H1 (cell line): Measurements from ENCODE around the gene ATCAY.

Source experiments
- EZH2 ChIP-seq: fragments of 200-600 bp; sonication (generic); IDR thresholded peaks from 2 replicates; pipeline ENCODE4 v1.7.1; 2012; ENCODE audit warnings: low read depth, mild to moderate bottlenecking, moderate library complexity, low read length, inconsistent platforms; ENCODE audit not compliant: severe bottlenecking
- GABPA ChIP-seq: IDR thresholded peaks from 2 replicates; pipeline ENCODE4 v1.6.1; 2011; ENCODE audit warnings: mild to moderate bottlenecking, low read length, moderate library complexity, borderline replicate concordance; ENCODE audit not compliant: insufficient read depth
- HDAC6 ChIP-seq: IDR thresholded peaks from one replicate; pipeline ENCODE4 v1.7.1; 2012; ENCODE audit warnings: low read depth, mild to moderate bottlenecking, inconsistent platforms, low read length, moderate library complexity
- JUND ChIP-seq: IDR thresholded peaks from 2 replicates; pipeline ENCODE4 v1.6.1; 2011; ENCODE audit warnings: mild to moderate bottlenecking, improper control_type of control experiment, low read length
- PHF8 ChIP-seq: fragments of 200-600 bp; sonication (generic); conservative IDR thresholded peaks from 2 replicates; pipeline ENCODE4 v1.7.1; 2012; ENCODE audit warnings: low read depth, mild to moderate bottlenecking, inconsistent platforms, low read length, moderate library complexity
- POLR2A ChIP-seq, 2 experiments: IDR thresholded peaks; 1 replicate in 1 of 2; 2 replicates in 1 of 2; pipeline ENCODE4 v1.6.1; 2011; ENCODE audit warnings: low read depth in 2 of 2, low read length in 2 of 2, mild to moderate bottlenecking in 2 of 2; ENCODE audit errors: control extremely low read depth in 1 of 2
- POLR2AphosphoS5 ChIP-seq: IDR thresholded peaks from 2 replicates; pipeline ENCODE4 v1.6.1; 2011; ENCODE audit warnings: low read depth, low read length
- RAD21 ChIP-seq, 2 experiments: IDR thresholded peaks in 1 of 2; conservative IDR thresholded peaks in 1 of 2; 2 replicates each; pipeline ENCODE4 v1.6.1; 2011; ENCODE audit warnings: low read depth in 2 of 2, low read length in 2 of 2, improper control_type of control experiment in 1 of 2, inconsistent platforms in 1 of 2, mild to moderate bottlenecking in 1 of 2, moderate library complexity in 1 of 2
- RFX5 ChIP-seq: IDR thresholded peaks from 2 replicates; pipeline ENCODE4 v1.6.1; 2011; ENCODE audit warnings: low read depth, low read length, improper control_type of control experiment, borderline replicate concordance
- USF2 ChIP-seq: IDR thresholded peaks from 2 replicates; pipeline ENCODE4 v1.6.1; 2011; ENCODE audit warnings: low read length, improper control_type of control experiment
- TF ChIP-seq, protein P1 (sequence below), 3 experiments: IDR thresholded peaks; 1 replicate in 2 of 3; 2 replicates in 1 of 3; pipeline versions ENCODE4 v1.5.1 to v1.6.1; 2011; ENCODE audit warnings: low read length in 3 of 3, mild to moderate bottlenecking in 3 of 3, inconsistent platforms in 2 of 3, low read depth in 1 of 3, moderate library complexity in 1 of 3; ENCODE audit not compliant: insufficient read depth in 1 of 3; ENCODE audit errors: control extremely low read depth in 1 of 3

DNA sequence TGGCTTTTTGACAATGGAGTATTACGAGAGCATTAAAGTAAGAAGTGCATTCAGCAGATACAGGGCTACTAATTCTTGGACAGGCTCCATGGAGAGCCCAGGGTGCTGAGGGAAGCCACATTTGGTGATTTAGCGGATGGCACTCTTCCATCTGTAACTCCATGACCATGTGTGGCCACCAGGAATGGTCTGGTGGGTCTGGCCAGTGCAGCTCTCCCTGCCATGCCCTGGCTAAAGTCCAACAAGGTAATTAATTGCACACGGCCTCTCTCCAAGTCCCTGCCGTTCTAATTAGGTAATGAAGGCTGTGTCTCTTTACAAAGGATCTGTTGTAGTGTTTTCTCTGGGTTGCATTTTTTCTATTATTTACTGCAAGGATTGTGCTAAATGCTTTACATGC, 7.3 kb upstream of the ATCAY start:
- TF ChIP-seq USF2 = no peak
- TF ChIP-seq GABPA = no peak
- no peak for TF ChIP-seq EZH2
- TF ChIP-seq POLR2AphosphoS5 = no peak
- TF ChIP-seq, protein P1, sequence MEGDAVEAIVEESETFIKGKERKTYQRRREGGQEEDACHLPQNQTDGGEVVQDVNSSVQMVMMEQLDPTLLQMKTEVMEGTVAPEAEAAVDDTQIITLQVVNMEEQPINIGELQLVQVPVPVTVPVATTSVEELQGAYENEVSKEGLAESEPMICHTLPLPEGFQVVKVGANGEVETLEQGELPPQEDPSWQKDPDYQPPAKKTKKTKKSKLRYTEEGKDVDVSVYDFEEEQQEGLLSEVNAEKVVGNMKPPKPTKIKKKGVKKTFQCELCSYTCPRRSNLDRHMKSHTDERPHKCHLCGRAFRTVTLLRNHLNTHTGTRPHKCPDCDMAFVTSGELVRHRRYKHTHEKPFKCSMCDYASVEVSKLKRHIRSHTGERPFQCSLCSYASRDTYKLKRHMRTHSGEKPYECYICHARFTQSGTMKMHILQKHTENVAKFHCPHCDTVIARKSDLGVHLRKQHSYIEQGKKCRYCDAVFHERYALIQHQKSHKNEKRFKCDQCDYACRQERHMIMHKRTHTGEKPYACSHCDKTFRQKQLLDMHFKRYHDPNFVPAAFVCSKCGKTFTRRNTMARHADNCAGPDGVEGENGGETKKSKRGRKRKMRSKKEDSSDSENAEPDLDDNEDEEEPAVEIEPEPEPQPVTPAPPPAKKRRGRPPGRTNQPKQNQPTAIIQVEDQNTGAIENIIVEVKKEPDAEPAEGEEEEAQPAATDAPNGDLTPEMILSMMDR (IDR thresholded peaks at IDR 0.05; ENCODE audit: control extremely low read depth in 1 of 3, insufficient read depth in 1 of 3, low read depth in 1 of 3, low read length in 3 of 3) = no peak
- no peak for TF ChIP-seq PHF8
- TF ChIP-seq POLR2A (IDR thresholded peaks at IDR 0.05; ENCODE audit: control extremely low read depth in 1 of 2, low read depth in 2 of 2, low read length in 2 of 2) = no peak
- TF ChIP-seq JUND = no peak
- no peak for TF ChIP-seq RFX5
- TF ChIP-seq RAD21 (IDR thresholded peaks at IDR 0.05 in 1 of 2, conservative IDR thresholded peaks at IDR 0.05 in 1 of 2; ENCODE audit: low read depth in 2 of 2, low read length in 2 of 2) = no peak
- no peak for TF ChIP-seq HDAC6
